ENCODE measurements around the gene CRACR2A. TPM values are rescaled to one million over a fixed set of nuclear protein-coding genes. Genes with fewer than 3 reads are reported as not detected.

The CRACR2A gene
- polyA plus RNA-seq, 2 of the 4 experiments (the other 2 are of a cell fraction): 1.1 to 3.8 TPM

DNA sequence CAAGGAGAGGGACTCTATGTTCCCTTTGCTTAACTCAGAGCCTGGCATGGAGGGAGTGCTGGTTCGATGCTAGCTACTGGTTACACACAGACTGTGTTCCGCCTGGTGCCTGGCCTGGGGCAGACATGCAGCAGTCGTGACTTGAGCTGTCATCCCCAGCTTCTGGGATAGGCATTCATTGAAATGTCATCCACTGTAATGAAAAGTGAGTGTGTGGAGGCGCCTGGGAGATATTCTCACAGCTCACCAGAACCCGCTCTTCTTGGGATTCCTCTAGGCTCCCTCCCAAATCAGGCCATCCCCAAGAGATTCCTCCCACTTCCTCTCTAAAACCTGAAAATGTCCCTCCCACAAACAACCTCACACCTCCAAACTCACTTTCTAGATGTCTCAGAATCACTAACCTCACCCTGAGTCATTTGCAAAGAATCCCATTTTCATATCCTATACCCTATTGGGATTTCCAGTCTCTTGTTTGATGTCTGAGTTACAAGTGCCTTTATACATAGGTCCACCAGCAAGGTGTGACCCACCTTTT lies 82.8 kb downstream of the CRACR2A start (continued):
- TF ChIP-seq BCL3 (IDR thresholded peaks at IDR 0.05): no peak
- no peak for TF ChIP-seq BHLHE40 (IDR thresholded peaks at IDR 0.05; ENCODE audit: low read depth, low read length)
- TF ChIP-seq CBX8 (IDR thresholded peaks at IDR 0.05): no peak
- no peak for TF ChIP-seq RAD21 (conservative IDR thresholded peaks at IDR 0.05 in 1 of 2, IDR thresholded peaks at IDR 0.05 in 1 of 2)
- TF ChIP-seq ZFP36 (IDR thresholded peaks at IDR 0.05; ENCODE audit: borderline replicate concordance, partially characterized antibody): no peak
- TF ChIP-seq MAZ (IDR thresholded peaks at IDR 0.05; ENCODE audit: borderline replicate concordance, low read depth, low read length): no peak
- TF ChIP-seq GATA3 (IDR thresholded peaks at IDR 0.05; ENCODE audit: borderline replicate concordance): no peak
- no peak for TF ChIP-seq POLR2AphosphoS2 (conservative IDR thresholded peaks at IDR 0.05; ENCODE audit: low read length)
- no peak for TF ChIP-seq EP300 (IDR thresholded peaks at IDR 0.05)
- no peak for TF ChIP-seq KDM5A (IDR thresholded peaks at IDR 0.05)

- Histone ChIP-seq H3K27ac (no peak overlapping the region), H3K4me2 (no peak overlapping the region), H3K4me1 (no peaks in the 10 kb centered on the region), H3K9me3 (no peaks in the 10 kb centered on the region), H3K4me3 (no peak overlapping the region)
- CTCF ChIA-PET: interaction anchor here (0.8 to 1.2 kb wide), 2 partner anchors 134 to 369 kb away, joined by 3 read pairs; no protein-coding TSS in a partner anchor
- ATAC-seq (no peak), DNase-seq (ENCODE audit: low read depth in 1 of 2, low spot score in 1 of 2) (no peak), FAIRE-seq (no peak)
- POLR2A ChIA-PET: no interaction called here
- TF ChIP-seq HOXB13 (CRISPR knock-in tag; IDR thresholded peaks at IDR 0.05; ENCODE audit: low read depth) (no peak), FOSB (CRISPR knock-in tag; IDR thresholded peaks at IDR 0.05) (no peak), PHF8 (IDR thresholded peaks at IDR 0.05; ENCODE audit: borderline replicate concordance, low read depth) (no peak), CHD4 (IDR thresholded peaks at IDR 0.05; ENCODE audit: borderline replicate concordance) (no peak), HDAC2 (IDR thresholded peaks at IDR 0.05) (no peak), MAZ (IDR thresholded peaks at IDR 0.05; ENCODE audit: borderline replicate concordance, low read depth, low read length) (no peak), RARB (CRISPR knock-in tag; IDR thresholded peaks at IDR 0.05) (no peak), RCOR1 (IDR thresholded peaks at IDR 0.05; ENCODE audit: low read depth, low read length) (no peak), EHMT2 (IDR thresholded peaks at IDR 0.05; ENCODE audit: low read depth) (no peak), MAFK (IDR thresholded peaks at IDR 0.05; ENCODE audit: partially characterized antibody) (no peak), EP300 (IDR thresholded peaks at IDR 0.05) (no peak), ZC3H11A (IDR thresholded peaks at IDR 0.05) (no peak)
- 43% methylated on average over 3 of the region's 4 CpGs for WGBS (ENCODE audit: missing lambda C conversion rate)
Measured at GRCh38 chr12:3669594-3669993, 83.3 kb downstream of the CRACR2A start.

GRCh38 chr12:3668479-3669165 lies 84.3 kb downstream of the CRACR2A start:
- no peak overlapping the region for H3K27ac ChIP-seq
- no peak overlapping the region for H3K4me2 ChIP-seq
- H3K4me1 ChIP-seq: no peaks in the 10 kb centered on the region
- DNase-seq (ENCODE audit: low read depth in 1 of 2, low spot score in 1 of 2): no peak
- POLR2A ChIA-PET: no interaction called here
- no peak for FAIRE-seq
- no peak for TF ChIP-seq HOXB5 (CRISPR knock-in tag; IDR thresholded peaks at IDR 0.05)
- TF ChIP-seq CEBPB (IDR thresholded peaks at IDR 0.05): no peak
- no peak for TF ChIP-seq JUNB (IDR thresholded peaks at IDR 0.05)
- TF ChIP-seq GATA3 (IDR thresholded peaks at IDR 0.05; ENCODE audit: borderline replicate concordance): no peak
- TF ChIP-seq POLR2AphosphoS2 (conservative IDR thresholded peaks at IDR 0.05; ENCODE audit: low read length): no peak
- no peak for TF ChIP-seq FOSB (CRISPR knock-in tag; IDR thresholded peaks at IDR 0.05)
- TF ChIP-seq BHLHE40 (IDR thresholded peaks at IDR 0.05; ENCODE audit: low read depth, low read length): no peak
- no peak for TF ChIP-seq HOXA7 (CRISPR knock-in tag; IDR thresholded peaks at IDR 0.05)
- TF ChIP-seq ZC3H11A (IDR thresholded peaks at IDR 0.05): no peak
- H3K4me3 ChIP-seq: no peak overlapping the region
- CTCF ChIA-PET: interaction anchor here (0.8 to 1.2 kb wide), 2 partner anchors 135 to 368 kb away, joined by 3 read pairs; no protein-coding TSS in a partner anchor
- 44% methylated on average over 5 of the region's 5 CpGs for WGBS (ENCODE audit: missing lambda C conversion rate)
- H3K9me3 ChIP-seq: no peaks in the 10 kb centered on the region
- ATAC-seq: no peak

Measured in A549 (cell line).